Neutrophil (primary cell): ENCODE measurements around the gene LARP7.

ENCODE experiments used
- H3K27ac ChIP-seq: fragments of 200-600 bp; sonication (generic); 2 replicates; pipeline ENCODE4 v1.5.1; 2016; ENCODE audit warnings: mild to moderate bottlenecking, moderate library complexity
- H3K27me3 ChIP-seq: fragments of 200-600 bp; sonication (generic); 2 replicates; pipeline ENCODE4 v1.6.0; 2016; ENCODE audit warnings: mild to moderate bottlenecking
- H3K36me3 ChIP-seq: fragments of 200-600 bp; sonication (generic); 2 replicates; pipeline ENCODE4 v1.5.1; 2017
- H3K4me1 ChIP-seq, 2 experiments: fragments of 200-600 bp in 1 of 2; sonication (generic) in 1 of 2; 1 replicate in 1 of 2; 2 replicates in 1 of 2; pipeline versions ENCODE4 v1.5.1 to v1.6.1; 2013 to 2016; ENCODE audit warnings: low read depth in 1 of 2, low read length in 1 of 2, mild to moderate bottlenecking in 1 of 2, moderate library complexity in 1 of 2; ENCODE audit not compliant: control insufficient read depth in 1 of 2, insufficient read depth in 1 of 2
- H3K4me3 ChIP-seq, 2 experiments: fragments of 200-600 bp in 1 of 2; sonication (generic) in 1 of 2; 1 replicate in 1 of 2; 2 replicates in 1 of 2; pipeline ENCODE4 v1.5.1; 2013 to 2016; ENCODE audit warnings: low read depth in 1 of 2, low read length in 1 of 2, mild to moderate bottlenecking in 1 of 2, moderate library complexity in 1 of 2
- H3K9me3 ChIP-seq: fragments of 200-600 bp; sonication (generic); 2 replicates; pipeline ENCODE4 v1.5.1; 2016
- TF ChIP-seq, protein P1 (sequence below): fragments of 200-600 bp; sonication (generic); IDR thresholded peaks from 2 replicates; pipeline ENCODE4 v1.5.1; 2016; ENCODE audit warnings: antibody characterized with exemption

Gene LARP7

DNA sequence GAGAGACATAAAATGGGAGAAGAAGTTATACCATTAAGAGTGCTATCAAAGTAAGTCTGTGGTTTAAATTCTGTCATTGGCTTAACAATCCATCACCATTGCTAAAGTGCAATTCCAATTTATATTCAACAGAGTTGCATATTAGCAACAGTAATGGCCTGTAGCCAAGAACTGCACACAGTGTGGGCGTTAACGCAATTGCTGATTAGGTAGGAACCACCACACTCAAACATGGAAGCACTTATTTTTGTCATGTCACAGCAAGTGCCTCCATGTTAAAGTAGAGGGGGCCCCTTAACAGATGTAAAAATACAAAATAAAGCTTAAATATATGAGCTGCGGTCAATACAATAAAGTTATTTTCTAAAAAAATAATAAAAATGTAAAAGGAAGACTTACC, 10.8 kb downstream of the LARP7 start:
- no peaks in the 10 kb centered on the region for H3K9me3 ChIP-seq
- TF ChIP-seq, protein P1, sequence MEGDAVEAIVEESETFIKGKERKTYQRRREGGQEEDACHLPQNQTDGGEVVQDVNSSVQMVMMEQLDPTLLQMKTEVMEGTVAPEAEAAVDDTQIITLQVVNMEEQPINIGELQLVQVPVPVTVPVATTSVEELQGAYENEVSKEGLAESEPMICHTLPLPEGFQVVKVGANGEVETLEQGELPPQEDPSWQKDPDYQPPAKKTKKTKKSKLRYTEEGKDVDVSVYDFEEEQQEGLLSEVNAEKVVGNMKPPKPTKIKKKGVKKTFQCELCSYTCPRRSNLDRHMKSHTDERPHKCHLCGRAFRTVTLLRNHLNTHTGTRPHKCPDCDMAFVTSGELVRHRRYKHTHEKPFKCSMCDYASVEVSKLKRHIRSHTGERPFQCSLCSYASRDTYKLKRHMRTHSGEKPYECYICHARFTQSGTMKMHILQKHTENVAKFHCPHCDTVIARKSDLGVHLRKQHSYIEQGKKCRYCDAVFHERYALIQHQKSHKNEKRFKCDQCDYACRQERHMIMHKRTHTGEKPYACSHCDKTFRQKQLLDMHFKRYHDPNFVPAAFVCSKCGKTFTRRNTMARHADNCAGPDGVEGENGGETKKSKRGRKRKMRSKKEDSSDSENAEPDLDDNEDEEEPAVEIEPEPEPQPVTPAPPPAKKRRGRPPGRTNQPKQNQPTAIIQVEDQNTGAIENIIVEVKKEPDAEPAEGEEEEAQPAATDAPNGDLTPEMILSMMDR = no peak
- no peak overlapping the region for H3K27ac ChIP-seq
- H3K27me3 ChIP-seq = no peaks in the 10 kb centered on the region
- no peaks in the 10 kb centered on the region for H3K4me1 ChIP-seq
- peaks cover 84% of the 10 kb centered on the region for H3K36me3 ChIP-seq
- H3K4me3 ChIP-seq = no peak overlapping the region

DNA sequence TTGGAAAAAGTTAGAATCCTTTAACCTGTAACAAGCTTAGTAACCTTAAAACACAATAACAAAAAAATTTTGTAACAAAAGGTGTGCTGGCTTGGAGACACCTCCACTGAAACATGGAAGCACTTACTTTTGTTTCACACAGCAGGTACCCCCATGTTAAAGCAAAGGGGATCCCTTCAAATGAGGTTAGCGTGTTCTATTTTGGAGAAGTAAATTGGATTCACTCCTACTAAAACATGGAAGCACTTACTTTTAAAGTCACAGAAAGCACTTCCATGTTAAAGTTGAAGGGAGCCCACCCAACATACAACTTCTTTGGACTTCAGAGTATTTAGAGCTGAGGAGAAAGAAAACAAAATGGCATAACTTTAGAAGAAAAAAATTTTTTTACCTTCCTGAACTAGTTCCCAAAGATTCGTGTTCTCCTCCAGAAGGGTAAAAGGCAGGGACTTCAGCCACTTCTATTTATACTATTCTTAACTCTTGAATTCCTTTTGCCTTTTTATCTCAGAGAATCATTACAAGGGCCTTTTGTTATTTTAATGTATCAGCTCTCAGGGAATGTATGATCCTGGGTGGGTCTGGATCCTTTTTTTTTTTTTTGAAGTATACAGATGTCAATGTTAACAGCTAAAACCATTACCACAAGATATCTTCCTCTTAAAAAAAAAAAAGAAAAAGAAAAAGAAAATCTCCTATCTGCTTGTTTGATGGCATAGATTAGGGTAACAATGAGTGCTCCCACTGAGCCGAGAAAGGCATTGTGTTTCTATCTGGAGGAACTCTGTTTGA, 11.5 kb downstream of the LARP7 start:
- H3K27me3 ChIP-seq = no peaks in the 10 kb centered on the region
- H3K4me1 ChIP-seq = no peaks in the 10 kb centered on the region
- TF ChIP-seq, protein P1 = no peak
- H3K9me3 ChIP-seq = no peaks in the 10 kb centered on the region
- no peak overlapping the region for H3K27ac ChIP-seq
- peaks cover 90% of the 10 kb centered on the region for H3K36me3 ChIP-seq
- no peak overlapping the region for H3K4me3 ChIP-seq

DNA sequence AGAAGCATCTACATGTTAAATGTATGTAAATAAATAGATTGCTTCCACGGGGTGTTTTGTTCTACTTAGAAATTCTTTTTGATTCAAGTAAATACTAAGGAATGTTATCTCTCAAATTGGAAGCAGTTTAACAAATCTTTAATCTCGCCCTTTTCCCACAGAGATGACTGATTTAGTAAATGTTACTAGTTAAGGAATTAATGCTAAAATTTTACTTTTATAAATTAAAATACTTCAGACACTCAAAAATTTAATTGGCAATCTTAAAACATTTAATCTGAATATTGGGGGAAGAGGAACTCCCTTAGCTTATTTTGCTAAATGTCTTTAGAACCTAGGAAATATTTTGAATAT, 12.1 kb downstream of the LARP7 start:
- Histone ChIP-seq H3K36me3 (peaks cover 93% of the 10 kb centered on the region), H3K4me3 (no peak overlapping the region), H3K4me1 (no peaks in the 10 kb centered on the region), H3K9me3 (no peaks in the 10 kb centered on the region), H3K27ac (no peak overlapping the region), H3K27me3 (no peaks in the 10 kb centered on the region)
- TF ChIP-seq, protein P1 = no peak

DNA sequence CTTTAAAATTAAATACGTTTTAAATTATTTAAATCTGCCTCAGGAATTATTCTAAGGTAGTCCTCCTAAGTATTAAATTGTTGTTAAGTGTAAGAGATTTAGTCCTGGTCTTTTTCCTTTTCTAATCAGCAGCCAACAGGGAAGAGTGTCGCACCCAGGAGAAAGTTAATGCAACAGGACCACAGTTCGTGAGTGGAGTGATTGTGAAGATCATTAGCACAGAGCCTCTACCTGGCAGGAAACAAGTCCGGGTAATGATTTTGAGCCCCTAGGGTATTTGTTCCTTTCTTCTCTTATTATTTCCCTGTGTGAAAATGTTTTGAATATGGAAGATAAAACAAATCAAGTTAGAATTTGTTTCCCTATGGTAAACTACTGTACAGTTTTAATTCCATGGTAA, 13.4 kb downstream of the LARP7 start:
- H3K27ac ChIP-seq = no peak overlapping the region

DNA sequence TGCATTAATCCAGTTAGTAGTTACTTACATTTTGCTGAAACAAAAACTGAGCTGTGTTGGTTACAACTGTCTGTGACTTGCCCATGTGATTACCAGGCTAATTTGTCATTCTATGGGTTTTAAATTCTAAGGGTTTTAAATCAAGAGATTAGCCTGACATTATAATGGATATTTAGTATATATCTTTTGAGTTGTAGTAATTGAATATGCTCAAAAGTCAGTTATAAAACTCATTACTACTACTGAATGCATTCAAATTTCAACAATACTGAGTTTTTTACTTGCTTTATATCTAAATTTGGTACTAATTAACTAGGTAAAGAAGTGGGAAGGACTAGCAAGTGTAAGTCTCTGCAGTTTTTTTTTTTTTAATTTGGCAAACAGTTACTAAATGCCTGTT, 14.7 kb downstream of the LARP7 start:
- Histone ChIP-seq H3K36me3 (peaks cover 99% of the 10 kb centered on the region), H3K4me3 (no peak overlapping the region), H3K27me3 (no peaks in the 10 kb centered on the region), H3K9me3 (no peaks in the 10 kb centered on the region), H3K27ac (no peak overlapping the region), H3K4me1 (no peaks in the 10 kb centered on the region)
- TF ChIP-seq, protein P1 = no peak

More for the DNA sequence above, 13.4 kb downstream of the LARP7 start:
- no peak overlapping the region for H3K4me3 ChIP-seq
- TF ChIP-seq, protein P1 = no peak
- peaks cover 99% of the 10 kb centered on the region for H3K36me3 ChIP-seq
- no peaks in the 10 kb centered on the region for H3K9me3 ChIP-seq
- H3K4me1 ChIP-seq = no peaks in the 10 kb centered on the region
- H3K27me3 ChIP-seq = no peaks in the 10 kb centered on the region
